Panc1 (cell line): ENCODE data around the gene ZNF454. TPM values are rescaled to one million over a fixed set of nuclear protein-coding genes. Genes with fewer than 3 reads are reported as not detected.

Source experiments
- ATAC-seq: fragments of 200-7000 bp; cut with Tn5 transposase; 2 replicates; pipeline ENCODE4 v1.9.1; 2020; ENCODE audit warnings: mild to moderate bottlenecking, moderate library complexity
- BruUV-seq: library from RNA; stranded (reverse); fragments of 400-500 nt; replicated peaks from 2 replicates; lab custom pipeline; 2021; lab: Mats Ljungman, UMichigan
- CTCF ChIA-PET: fragments of 300-600 bp; sonication (Branson Sonifier 250); formaldehyde crosslinking; loops from one replicate; lab custom pipeline; 2022; ENCODE audit warnings: antibody characterized with exemption; lab: Charles Lee
- POLR2A ChIA-PET: fragments of 300-600 bp; sonication (Branson Sonifier 250); formaldehyde crosslinking; loops from one replicate; lab custom pipeline; 2022; ENCODE audit warnings: antibody characterized with exemption; lab: Charles Lee
- DNase-seq: peaks from one replicate; pipeline ENCODE4 v3.0.0-alpha.2; 2010; ENCODE audit warnings: low read depth, low spot score
- H3K27ac ChIP-seq: 2 replicates; pipeline ENCODE4 v1.5.1; 2011; ENCODE audit warnings: mild to moderate bottlenecking, low read length, inconsistent platforms
- H3K27me3 ChIP-seq: fragments of 200-500 bp; sonication (Bioruptor generic); 2 replicates; pipeline ENCODE4 v1.6.0; 2014; ENCODE audit warnings: low read length, inconsistent platforms; ENCODE audit not compliant: control insufficient read depth, insufficient read depth
- H3K36me3 ChIP-seq: fragments of 200-500 bp; sonication (Bioruptor generic); 2 replicates; pipeline ENCODE4 v1.5.1; 2014; ENCODE audit warnings: inconsistent platforms, mild to moderate bottlenecking, low read length, moderate library complexity; ENCODE audit not compliant: control insufficient read depth, insufficient read depth
- H3K4me1 ChIP-seq: 2 replicates; pipeline ENCODE4 v1.5.1; 2011; ENCODE audit warnings: inconsistent platforms, mild to moderate bottlenecking, low read length, moderate library complexity; ENCODE audit not compliant: control insufficient read depth, insufficient read depth
- H3K4me3 ChIP-seq, 2 experiments: 2 replicates each; pipeline ENCODE4 v1.5.1; 2011 to 2012; ENCODE audit warnings: low read depth in 2 of 2, low read length in 2 of 2, mild to moderate bottlenecking in 2 of 2, inconsistent platforms in 1 of 2, moderate library complexity in 1 of 2
- H3K9me3 ChIP-seq: fragments of 200-500 bp; sonication (Bioruptor generic); 2 replicates; pipeline ENCODE4 v1.5.1; 2014; ENCODE audit warnings: low read depth, mild to moderate bottlenecking, inconsistent platforms, low read length, moderate library complexity; ENCODE audit not compliant: control insufficient read depth, insufficient read depth
- CTCF ChIP-seq: fragments of 450-650 bp; IDR thresholded peaks from 2 replicates; pipeline ENCODE4 v1.5.1; 2017; ENCODE audit warnings: mild to moderate bottlenecking
- POLR2AphosphoS5 ChIP-seq: IDR thresholded peaks from 2 replicates; pipeline ENCODE4 v1.6.1; 2012; ENCODE audit warnings: mild to moderate bottlenecking, low read depth, low read length, moderate library complexity
- REST ChIP-seq, 2 experiments: IDR thresholded peaks; 2 replicates each; pipeline ENCODE4 v1.6.1; 2011 to 2012; ENCODE audit warnings: low read depth in 2 of 2, control low read depth in 1 of 2, low read length in 1 of 2, mild to moderate bottlenecking in 1 of 2, moderate library complexity in 1 of 2; ENCODE audit not compliant: insufficient read depth in 1 of 2
- SIN3A ChIP-seq: IDR thresholded peaks from 2 replicates; pipeline ENCODE4 v1.6.1; 2012; ENCODE audit warnings: low read depth, mild to moderate bottlenecking, low read length, moderate library complexity, borderline replicate concordance; ENCODE audit not compliant: insufficient read depth
- TCF7L2 ChIP-seq: IDR thresholded peaks from 2 replicates; pipeline ENCODE4 v1.6.1; 2011; ENCODE audit warnings: mild to moderate bottlenecking, low read depth, low read length, inconsistent platforms
- in situ Hi-C: cut with HindIII; loops from 2 replicates; pipeline ENCODE4 v1.10.0; 2016; ENCODE audit warnings: low sequenced_read_pairs, low pct_unique_long_range_greater_than_20kb
- intact Hi-C: fragments of 100-400 bp; cut with micrococcal nuclease; formaldehyde crosslinking; loops from one replicate; pipeline ENCODE4 v1.10.0; 2022; ENCODE audit not compliant: unreplicated experiment
- total RNA-seq: library from RNA; stranded (reverse); gene quantifications from one replicate; pipeline ENCODE4 v1.2.1, GENCODE V29; 2021; ENCODE audit not compliant: unreplicated experiment

The ZNF454 gene
- total RNA-seq, 1 experiment from 2014 or later = 0.10 TPM

GRCh38 chr5:178993955-178994579 lies 53.1 kb downstream of the ZNF454 start:
- ATAC-seq (no peak), DNase-seq (no peak)
- Histone ChIP-seq H3K36me3 (no peaks in the 10 kb centered on the region), H3K4me3 (no peak overlapping the region), H3K4me1 (no peaks in the 10 kb centered on the region), H3K9me3 (no peaks in the 10 kb centered on the region), H3K27ac (no peak overlapping the region), H3K27me3 (no peaks in the 10 kb centered on the region)
- TF ChIP-seq CTCF (no peak), SIN3A (no peak), REST (IDR thresholded peaks at IDR 0.05; ENCODE audit: insufficient read depth in 1 of 2, low read depth in 2 of 2, low read length in 1 of 2) (no peak), TCF7L2 (no peak), POLR2AphosphoS5 (no peak)
- intact Hi-C loops = no loop called here
- in situ Hi-C loops = no loop called here
- ChIA-PET CTCF (no interaction called here), POLR2A (no interaction called here)
- no TSS peak for BruUV-seq

- DNase-seq (no peak), ATAC-seq (no peak)
- ChIA-PET CTCF (no interaction called here), POLR2A (no interaction called here)
- no peaks in the 10 kb centered on the region for H3K36me3 ChIP-seq
- H3K27ac ChIP-seq = no peak within 1 kb of the TSS
- no TSS peak for BruUV-seq
- in situ Hi-C loops = no loop called here
- no peaks in the 10 kb centered on the region for H3K4me1 ChIP-seq
- no peaks in the 10 kb centered on the region for H3K27me3 ChIP-seq
- TF ChIP-seq SIN3A (no peak), TCF7L2 (no peak), CTCF (no peak), REST (IDR thresholded peaks at IDR 0.05; ENCODE audit: insufficient read depth in 1 of 2, low read depth in 2 of 2, low read length in 1 of 2) (no peak), POLR2AphosphoS5 (no peak)
- intact Hi-C loops = no loop called here
- H3K9me3 ChIP-seq = no peaks in the 10 kb centered on the region
- H3K4me3 ChIP-seq = no peak within 1 kb of the TSS
Measured at GRCh38 chr5:178994580-178995340, 53.8 kb downstream of the ZNF454 start, which contains the start of gene GRM6. Gene GRM6 (minus strand): TSS chr5:178995320. CDS start chr5:178994944, 376 bp downstream.
